ENCODE results near the gene BRK1. TPM values are rescaled to one million over a fixed set of nuclear protein-coding genes. Genes with fewer than 3 reads are reported as not detected.
"Not testable (repeated sequence)": the region's sequence is repeated elsewhere in the genome, so short reads cannot be mapped to it uniquely, and the experiment has no call there.

BRK1 gene
- total RNA-seq: 100 to 1,000 TPM in 1 of 2 donors, 10 to 100 TPM in 1; 93.3 to 111 TPM

GRCh38 chr3:10115326-10116137, at the start of gene BRK1:
Gene BRK1 (plus strand): TSS chr3:10115675. CDS start chr3:10115702, 27 bp downstream.
- Mint-ChIP-seq H3K27me3 (no peaks in the 10 kb centered on the region), H3K36me3 (ENCODE audit: low read depth) (peaks cover 51% of the 10 kb centered on the region), H3K4me3 (peak within 1 kb of the TSS; percentile 95), H3K4me1 (peaks cover 6% of the 10 kb centered on the region), H3K9me3 (no peaks in the 10 kb centered on the region), H3K27ac (peak within 1 kb of the TSS; percentile 94)
- peak; percentile 98 for ATAC-seq (replicated peaks)

GRCh38 chr3:10070077-10070476, 45.4 kb upstream of the BRK1 start:
- H3K27ac Mint-ChIP-seq; H3K9me3 Mint-ChIP-seq; ATAC-seq (replicated peaks); H3K4me1 Mint-ChIP-seq; H3K4me3 Mint-ChIP-seq; H3K27me3 Mint-ChIP-seq: not testable (repeated sequence)
- peaks cover 68% of the 10 kb centered on the region for H3K36me3 Mint-ChIP-seq (ENCODE audit: low read depth)

- Mint-ChIP-seq H3K36me3 (ENCODE audit: low read depth) (peaks cover 57% of the 10 kb centered on the region), H3K27ac (no peak overlapping the region), H3K9me3 (no peaks in the 10 kb centered on the region), H3K27me3 (no peaks in the 10 kb centered on the region), H3K4me3 (no peak overlapping the region), H3K4me1 (no peaks in the 10 kb centered on the region)
- ATAC-seq (replicated peaks): no peak
These were observed 40.8 kb upstream of the BRK1 start for GRCh38 chr3:10074666-10075065.

GRCh38 chr3:10081871-10082270, 33.6 kb upstream of the BRK1 start:
- no peak for ATAC-seq (replicated peaks)
- H3K4me1 Mint-ChIP-seq: no peaks in the 10 kb centered on the region
- no peaks in the 10 kb centered on the region for H3K9me3 Mint-ChIP-seq
- H3K27ac Mint-ChIP-seq: no peak overlapping the region
- H3K36me3 Mint-ChIP-seq (ENCODE audit: low read depth): peaks cover 71% of the 10 kb centered on the region
- no peak overlapping the region for H3K4me3 Mint-ChIP-seq
- no peaks in the 10 kb centered on the region for H3K27me3 Mint-ChIP-seq

DNA sequence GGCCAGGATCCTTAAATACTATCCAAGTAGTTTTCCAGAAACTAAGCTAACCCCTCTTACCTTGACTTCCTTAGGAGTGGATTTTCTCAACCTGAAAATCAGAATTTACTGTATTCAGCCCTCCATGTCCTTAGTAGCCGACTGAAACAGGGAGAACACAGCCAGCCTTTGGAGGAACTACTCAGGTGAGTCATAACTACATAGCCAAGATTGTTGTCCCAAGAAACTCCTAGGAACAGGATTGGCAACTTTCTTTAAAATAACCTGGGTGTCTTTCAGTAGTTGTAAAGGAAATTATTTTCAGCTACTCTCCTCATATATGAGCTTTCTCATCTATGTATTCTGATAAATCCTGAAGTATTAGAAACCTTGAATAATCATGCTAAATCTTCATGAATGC, 29.7 kb upstream of the BRK1 start:
- H3K36me3 Mint-ChIP-seq (ENCODE audit: low read depth): peaks cover 82% of the 10 kb centered on the region
- no peaks in the 10 kb centered on the region for H3K27me3 Mint-ChIP-seq
- ATAC-seq (replicated peaks): no peak
- H3K9me3 Mint-ChIP-seq: no peaks in the 10 kb centered on the region
- no peaks in the 10 kb centered on the region for H3K4me1 Mint-ChIP-seq
- no peak overlapping the region for H3K4me3 Mint-ChIP-seq
- no peak overlapping the region for H3K27ac Mint-ChIP-seq

DNA sequence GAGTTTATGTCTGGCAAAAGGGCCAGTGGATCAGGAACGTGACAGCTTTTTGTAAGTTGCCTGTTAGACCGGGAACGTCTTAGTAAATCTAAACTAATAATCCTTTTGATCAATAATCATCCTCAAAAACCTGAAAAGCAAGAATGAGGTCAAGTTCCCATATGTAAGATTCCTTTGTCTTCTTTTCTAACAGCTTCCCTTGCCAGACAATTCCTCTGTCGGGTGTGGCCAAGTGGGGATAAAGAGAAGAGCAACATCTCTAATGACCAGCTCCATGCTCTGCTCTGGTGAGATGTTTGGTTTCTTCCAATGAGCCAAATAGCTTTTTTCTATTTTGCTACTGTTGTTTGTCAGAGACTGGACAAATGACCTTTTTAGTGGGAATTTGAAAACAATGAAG, 27.2 kb upstream of the BRK1 start:
- Mint-ChIP-seq H3K27ac (no peak overlapping the region), H3K27me3 (no peaks in the 10 kb centered on the region), H3K36me3 (ENCODE audit: low read depth) (peaks cover 75% of the 10 kb centered on the region), H3K4me1 (no peaks in the 10 kb centered on the region), H3K9me3 (no peaks in the 10 kb centered on the region), H3K4me3 (no peak overlapping the region)
- ATAC-seq (replicated peaks): no peak

GRCh38 chr3:10090179-10090578, 25.3 kb upstream of the BRK1 start:
- H3K4me3 Mint-ChIP-seq: no peak overlapping the region
- no peaks in the 10 kb centered on the region for H3K9me3 Mint-ChIP-seq
- H3K36me3 Mint-ChIP-seq (ENCODE audit: low read depth): peaks cover 74% of the 10 kb centered on the region
- H3K27ac Mint-ChIP-seq: no peak overlapping the region
- ATAC-seq (replicated peaks): no peak
- H3K27me3 Mint-ChIP-seq: no peaks in the 10 kb centered on the region
- no peaks in the 10 kb centered on the region for H3K4me1 Mint-ChIP-seq

- not testable (repeated sequence) for H3K9me3 Mint-ChIP-seq; H3K27me3 Mint-ChIP-seq; ATAC-seq (replicated peaks); H3K4me1 Mint-ChIP-seq; H3K27ac Mint-ChIP-seq; H3K4me3 Mint-ChIP-seq
- H3K36me3 Mint-ChIP-seq (ENCODE audit: low read depth): peaks cover 72% of the 10 kb centered on the region
These were observed 24.7 kb upstream of the BRK1 start for GRCh38 chr3:10090774-10091173.

GRCh38 chr3:10091387-10091786, 24.1 kb upstream of the BRK1 start:
- not testable (repeated sequence) for H3K4me3 Mint-ChIP-seq; H3K9me3 Mint-ChIP-seq; H3K27me3 Mint-ChIP-seq; H3K27ac Mint-ChIP-seq; H3K4me1 Mint-ChIP-seq; ATAC-seq (replicated peaks)
- peaks cover 72% of the 10 kb centered on the region for H3K36me3 Mint-ChIP-seq (ENCODE audit: low read depth)

DNA sequence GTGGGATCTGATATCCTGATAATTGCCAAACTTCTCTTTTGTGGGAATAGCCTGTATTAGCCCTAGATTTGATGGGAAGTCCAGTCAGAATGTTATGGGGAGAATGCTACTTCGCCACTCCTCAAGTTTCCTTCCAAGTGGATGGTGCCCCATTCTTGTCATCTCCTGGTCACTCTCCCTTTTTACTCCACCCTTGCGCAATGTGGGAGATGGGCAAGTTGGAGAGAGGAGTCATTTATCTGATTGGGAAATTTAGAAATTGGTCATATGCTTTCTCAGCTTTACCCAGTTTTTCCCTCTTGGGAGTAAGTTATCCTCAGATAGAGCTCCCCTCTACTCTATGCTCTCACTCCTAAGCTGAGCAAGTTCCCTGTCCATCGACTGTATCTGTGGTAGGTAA, 21.8 kb upstream of the BRK1 start:
- Mint-ChIP-seq H3K27me3 (no peaks in the 10 kb centered on the region), H3K4me1 (no peaks in the 10 kb centered on the region), H3K4me3 (no peak overlapping the region), H3K27ac (no peak overlapping the region), H3K9me3 (no peaks in the 10 kb centered on the region), H3K36me3 (ENCODE audit: low read depth) (peaks cover 72% of the 10 kb centered on the region)
- no peak for ATAC-seq (replicated peaks)

DNA sequence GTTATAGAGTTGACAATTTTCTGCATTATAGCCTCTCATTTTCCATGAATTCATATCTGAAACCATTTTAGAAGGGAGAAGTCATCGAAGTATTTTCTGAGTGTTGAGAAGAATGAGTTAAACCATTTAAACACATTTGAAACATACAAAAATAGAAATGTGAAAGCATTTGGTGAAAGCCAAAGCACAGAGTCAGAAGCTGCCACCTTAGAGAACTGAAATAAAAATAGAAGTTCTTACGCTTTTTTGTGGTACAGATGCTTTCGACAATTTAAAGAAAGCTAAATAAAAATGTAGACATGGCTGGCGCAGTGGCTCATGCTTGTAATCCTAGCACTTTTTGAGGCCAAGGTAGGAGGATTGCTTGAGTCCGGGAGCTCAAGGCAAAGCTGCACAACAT, 16.4 kb upstream of the BRK1 start:
- no peaks in the 10 kb centered on the region for H3K27me3 Mint-ChIP-seq
- no peaks in the 10 kb centered on the region for H3K4me1 Mint-ChIP-seq

GRCh38 chr3:10106919-10107318, 8.6 kb upstream of the BRK1 start:
- no peaks in the 10 kb centered on the region for H3K4me1 Mint-ChIP-seq
- no peak for ATAC-seq (replicated peaks)
- H3K36me3 Mint-ChIP-seq (ENCODE audit: low read depth): peaks cover 4% of the 10 kb centered on the region
- no peak overlapping the region for H3K4me3 Mint-ChIP-seq
- no peaks in the 10 kb centered on the region for H3K27me3 Mint-ChIP-seq
- no peak overlapping the region for H3K27ac Mint-ChIP-seq
- no peaks in the 10 kb centered on the region for H3K9me3 Mint-ChIP-seq

More for the DNA sequence above, 16.4 kb upstream of the BRK1 start:
- ATAC-seq (replicated peaks): no peak
- H3K4me3 Mint-ChIP-seq: no peak overlapping the region
- no peaks in the 10 kb centered on the region for H3K9me3 Mint-ChIP-seq
- peaks cover 67% of the 10 kb centered on the region for H3K36me3 Mint-ChIP-seq (ENCODE audit: low read depth)
- H3K27ac Mint-ChIP-seq: no peak overlapping the region

DNA sequence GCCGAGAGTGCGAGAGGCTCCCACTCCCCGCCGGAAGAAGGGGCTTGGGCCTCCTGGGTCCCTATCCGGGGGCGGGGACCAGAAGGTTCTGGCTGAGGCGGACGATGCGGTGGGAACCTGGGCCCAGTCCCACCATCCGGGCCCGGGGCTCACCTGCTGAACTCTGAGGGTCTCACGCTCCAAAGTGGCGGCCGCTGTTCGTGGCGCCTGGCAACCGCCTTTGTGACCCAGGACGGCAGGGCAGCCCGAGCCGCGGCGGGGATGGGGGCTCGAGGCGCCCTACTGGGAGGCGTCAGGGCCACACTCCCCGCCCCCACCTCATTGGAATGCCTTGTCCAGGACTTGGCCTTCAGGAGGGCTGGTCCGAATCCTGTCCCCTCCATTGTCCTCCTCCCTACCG, 7.4 kb upstream of the BRK1 start, which contains the start of gene FANCD2OS:
Gene FANCD2OS, minus strand, starts transcription at position 165 of the 400 bp plus-strand sequence. CDS start 3,481 bp downstream, outside the sequence.
- Mint-ChIP-seq H3K4me1 (no peaks in the 10 kb centered on the region), H3K4me3 (no peak within 1 kb of the TSS), H3K9me3 (no peaks in the 10 kb centered on the region), H3K27ac (no peak within 1 kb of the TSS), H3K27me3 (no peaks in the 10 kb centered on the region), H3K36me3 (ENCODE audit: low read depth) (no peaks in the 10 kb centered on the region)
- no peak for ATAC-seq (replicated peaks)

- peaks cover 57% of the 10 kb centered on the region for H3K36me3 Mint-ChIP-seq (ENCODE audit: low read depth)
- peak overlapping the region; percentile 94 for H3K27ac Mint-ChIP-seq
- H3K4me1 Mint-ChIP-seq: peaks cover 10% of the 10 kb centered on the region
- H3K27me3 Mint-ChIP-seq: no peaks in the 10 kb centered on the region
- H3K9me3 Mint-ChIP-seq: no peaks in the 10 kb centered on the region
- H3K4me3 Mint-ChIP-seq: peak overlapping the region; percentile 95
- ATAC-seq (replicated peaks): peak; percentile 29
These were observed 624 bp downstream of the BRK1 start for GRCh38 chr3:10116138-10116460.

DNA sequence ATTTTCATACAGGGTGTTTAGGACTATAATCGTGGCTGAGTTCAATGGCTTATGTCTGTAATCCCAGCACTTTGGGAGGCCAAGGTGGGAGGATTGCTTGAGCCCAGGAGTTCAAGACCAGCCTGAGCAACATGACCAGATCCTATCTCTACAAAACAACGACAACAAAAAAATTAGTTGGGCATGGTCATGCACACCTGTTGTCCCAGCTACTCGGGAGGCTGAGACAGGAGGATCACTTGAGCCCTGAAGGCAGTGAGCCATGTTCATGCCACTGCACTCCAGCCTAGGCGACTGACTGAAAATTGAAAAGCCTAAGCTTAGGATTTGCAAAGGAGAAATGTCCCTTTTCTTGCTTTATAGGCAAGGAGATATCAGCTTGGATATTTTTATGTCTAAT, 1.5 kb downstream of the BRK1 start:
- Mint-ChIP-seq H3K27ac (peak overlapping the region; percentile 94), H3K4me3 (peak overlapping the region; percentile 95), H3K9me3 (no peaks in the 10 kb centered on the region), H3K36me3 (ENCODE audit: low read depth) (peaks cover 64% of the 10 kb centered on the region), H3K27me3 (no peaks in the 10 kb centered on the region), H3K4me1 (peaks cover 10% of the 10 kb centered on the region)
- no peak for ATAC-seq (replicated peaks)
